H9 (cell line): ENCODE results near the gene MMEL1. TPM values are rescaled to one million over a fixed set of nuclear protein-coding genes. Genes with fewer than 3 reads are reported as not detected.

ENCODE experiments used
- DNase-seq: peaks from one replicate; pipeline ENCODE4 v3.0.0-alpha.2; 2017
- H2AFZ ChIP-seq: one replicate; pipeline ENCODE4 v1.6.1; 2013; ENCODE audit warnings: mild to moderate bottlenecking, low read length, control low read depth, moderate library complexity
- H2AK5ac ChIP-seq: 2 replicates; pipeline ENCODE4 v1.6.1; 2013; ENCODE audit warnings: low read length, control low read depth, mixed read lengths; ENCODE audit not compliant: insufficient read length
- H2BK120ac ChIP-seq: one replicate; pipeline ENCODE4 v1.6.1; 2013; ENCODE audit warnings: low read depth, mild to moderate bottlenecking, low read length, control low read depth, inconsistent platforms; ENCODE audit not compliant: poor library complexity, severe bottlenecking
- H2BK12ac ChIP-seq: 2 replicates; pipeline ENCODE4 v1.6.1; 2013; ENCODE audit warnings: low read length, control low read depth, mixed read lengths, low read depth; ENCODE audit not compliant: insufficient read length
- H2BK15ac ChIP-seq: 2 replicates; pipeline ENCODE4 v1.6.1; 2013; ENCODE audit warnings: low read depth, low read length, control low read depth
- H2BK20ac ChIP-seq: one replicate; pipeline ENCODE4 v1.6.1; 2013; ENCODE audit warnings: low read depth, mild to moderate bottlenecking, low read length, control low read depth, inconsistent platforms; ENCODE audit not compliant: poor library complexity, severe bottlenecking
- H2BK5ac ChIP-seq: 2 replicates; pipeline ENCODE4 v1.6.1; 2013; ENCODE audit warnings: low read length, control low read depth, mixed read lengths; ENCODE audit not compliant: insufficient read length
- H3K14ac ChIP-seq: 2 replicates; pipeline ENCODE4 v1.6.1; 2013; ENCODE audit warnings: low read length, control low read depth; ENCODE audit not compliant: insufficient read depth
- H3K18ac ChIP-seq: 2 replicates; pipeline ENCODE4 v1.6.1; 2013; ENCODE audit warnings: low read depth, mild to moderate bottlenecking, mixed read lengths, low read length, control low read depth; ENCODE audit not compliant: insufficient read length
- H3K23ac ChIP-seq: 2 replicates; pipeline ENCODE4 v1.6.1; 2013; ENCODE audit warnings: low read length, control low read depth, mixed read lengths, low read depth; ENCODE audit not compliant: insufficient read length
- H3K23me2 ChIP-seq: 2 replicates; pipeline ENCODE4 v1.6.1; 2013; ENCODE audit warnings: low read depth, mild to moderate bottlenecking, mixed read lengths, low read length, control low read depth; ENCODE audit not compliant: insufficient read length, poor library complexity, severe bottlenecking
- H3K27ac ChIP-seq: 2 replicates; pipeline ENCODE4 v1.5.1; 2013; ENCODE audit warnings: low read length, control low read depth, mixed read lengths, low read depth; ENCODE audit not compliant: insufficient read length
- H3K27me3 ChIP-seq: 2 replicates; pipeline ENCODE4 v1.6.1; 2013; ENCODE audit warnings: low read length, control low read depth, inconsistent platforms; ENCODE audit not compliant: insufficient read depth
- H3K4ac ChIP-seq: 2 replicates; pipeline ENCODE4 v1.6.1; 2013; ENCODE audit warnings: low read depth, mild to moderate bottlenecking, control low read depth, inconsistent platforms, low read length, moderate library complexity
- H3K4me1 ChIP-seq: 2 replicates; pipeline ENCODE4 v1.6.1; 2013; ENCODE audit warnings: low read length, control low read depth, inconsistent platforms; ENCODE audit not compliant: insufficient read depth
- H3K4me2 ChIP-seq: 2 replicates; pipeline ENCODE4 v1.6.1; 2013; ENCODE audit warnings: low read length, control low read depth, mixed read lengths; ENCODE audit not compliant: insufficient read length, insufficient read depth
- H3K56ac ChIP-seq: 2 replicates; pipeline ENCODE4 v1.6.1; 2013; ENCODE audit warnings: low read depth, mild to moderate bottlenecking, mixed read lengths, low read length, control low read depth; ENCODE audit not compliant: insufficient read length
- H3K79me1 ChIP-seq: 2 replicates; pipeline ENCODE4 v1.6.1; 2013; ENCODE audit warnings: low read depth, mild to moderate bottlenecking, moderate library complexity, low read length, control low read depth, inconsistent platforms; ENCODE audit not compliant: insufficient read depth, poor library complexity, severe bottlenecking
- H3K79me2 ChIP-seq: 2 replicates; pipeline ENCODE4 v1.6.1; 2013; ENCODE audit warnings: low read length, control low read depth, inconsistent platforms; ENCODE audit not compliant: insufficient read depth
- H3K9ac ChIP-seq: 2 replicates; pipeline ENCODE4 v1.6.1; 2013; ENCODE audit warnings: low read length, control low read depth, mixed read lengths; ENCODE audit not compliant: insufficient read length; ENCODE audit errors: extremely low read depth
- H3K9me3 ChIP-seq: one replicate; pipeline ENCODE4 v1.6.1; 2013; ENCODE audit warnings: low read depth, low read length, inconsistent platforms; ENCODE audit not compliant: control insufficient read depth
- H3T11ph ChIP-seq: one replicate; pipeline ENCODE4 v1.6.1; 2013; ENCODE audit warnings: mild to moderate bottlenecking, low read length, control low read depth, inconsistent platforms
- H4K20me1 ChIP-seq: one replicate; pipeline ENCODE4 v1.6.1; 2013; ENCODE audit not compliant: control insufficient read depth, insufficient read length, insufficient read depth
- H4K5ac ChIP-seq: 2 replicates; pipeline ENCODE4 v1.6.1; 2013; ENCODE audit warnings: low read depth, mild to moderate bottlenecking, mixed read lengths, low read length, control low read depth; ENCODE audit not compliant: insufficient read length
- H4K8ac ChIP-seq: replicated peaks from 2 replicates; pipeline ENCODE4 v1.6.1; 2013; ENCODE audit warnings: low read length, control low read depth, mixed read lengths, low read depth; ENCODE audit not compliant: insufficient read length
- H4K91ac ChIP-seq: 2 replicates; pipeline ENCODE4 v1.6.1; 2013; ENCODE audit warnings: low read depth, mild to moderate bottlenecking, moderate library complexity, mixed read lengths, low read length, control low read depth; ENCODE audit not compliant: insufficient read length
- H3K27ac Mint-ChIP-seq, 3 experiments: 2 replicates in 2 of 3; 3 replicates in 1 of 3; pipeline ENCODE4 v1.8.0; 2020 to 2021; ENCODE audit warnings: mixed read lengths in 3 of 3, mild to moderate bottlenecking in 1 of 3, moderate library complexity in 1 of 3
- H3K27me3 Mint-ChIP-seq: 2 replicates; pipeline ENCODE4 v1.8.0; 2021; ENCODE audit warnings: low read depth, mild to moderate bottlenecking, moderate library complexity, mixed read lengths
- H3K36me3 Mint-ChIP-seq, 3 experiments: 2 replicates in 2 of 3; 3 replicates in 1 of 3; pipeline ENCODE4 v1.8.0; 2020 to 2021; ENCODE audit warnings: low read depth in 3 of 3, mixed read lengths in 3 of 3; ENCODE audit not compliant: insufficient read depth in 1 of 3
- H3K4me1 Mint-ChIP-seq, 2 experiments: 2 replicates each; pipeline ENCODE4 v1.8.0; 2020; ENCODE audit warnings: mixed read lengths in 2 of 2
- H3K4me3 Mint-ChIP-seq, 2 experiments: 2 replicates in 1 of 2; 3 replicates in 1 of 2; pipeline ENCODE4 v1.8.0; 2020 to 2021; ENCODE audit warnings: mild to moderate bottlenecking in 2 of 2, mixed read lengths in 2 of 2, moderate library complexity in 1 of 2
- H3K9me3 Mint-ChIP-seq, 2 experiments: 2 replicates in 1 of 2; 3 replicates in 1 of 2; pipeline ENCODE4 v1.8.0; 2020; ENCODE audit warnings: mild to moderate bottlenecking in 2 of 2, mixed read lengths in 2 of 2, moderate library complexity in 1 of 2
- CTCF ChIP-seq: fragments of 200-600 bp; sonication (generic); conservative IDR thresholded peaks from 3 replicates; pipeline ENCODE4 v1.8.0; 2021; ENCODE audit warnings: antibody characterized with exemption, mild to moderate bottlenecking
- WGBS: extraction: QIAGEN DNeasy Blood & Tissue Kit; methylation state at CpG from one replicate; pipeline ENCODE4 v1.1.7; 2013; ENCODE audit warnings: missing lambda C conversion rate, low lambda C conversion rate, mixed read lengths; ENCODE audit not compliant: insufficient read length; ENCODE audit errors: extremely low coverage; 5-methylcytosine and 5-hydroxymethylcytosine counted together
- total RNA-seq: library from RNA; stranded (reverse); gene quantifications from 2 replicates; pipeline ENCODE4 v1.2.1, GENCODE V29; 2021

Gene MMEL1
- total RNA-seq, 1 experiment from 2014 or later, result 0.42 TPM

GRCh38 chr1:2640626-2641025 is 7.8 kb upstream of the MMEL1 start:
- Histone ChIP-seq H3K56ac (no peak overlapping the region), H3T11ph (no peak overlapping the region), H2BK120ac (no peak overlapping the region), H4K5ac (no peak overlapping the region), H2AK5ac (no peak overlapping the region), H2BK20ac (no peak overlapping the region), H3K79me2 (no peaks in the 10 kb centered on the region), H3K14ac (no peak overlapping the region), H4K20me1 (no peaks in the 10 kb centered on the region), H3K4ac (no peak overlapping the region), H3K9ac (no peak overlapping the region), H3K23ac (no peak overlapping the region), H3K4me2 (no peak overlapping the region), H4K8ac (no peak overlapping the region), H3K4me1 (no peaks in the 10 kb centered on the region), H2BK5ac (no peak overlapping the region), H4K91ac (no peak overlapping the region), H3K18ac (no peak overlapping the region), H3K23me2 (peaks cover 10% of the 10 kb centered on the region), H2AFZ (no peak overlapping the region), H3K9me3 (peaks cover 6% of the 10 kb centered on the region), H2BK15ac (no peak overlapping the region), H3K79me1 (no peaks in the 10 kb centered on the region), H3K27ac (no peak overlapping the region), H2BK12ac (no peak overlapping the region), H3K27me3 (peaks cover 1% of the 10 kb centered on the region; the same call in 1 of the 2 replicates)
- Mint-ChIP-seq H3K27me3 (peaks cover 47% of the 10 kb centered on the region), H3K9me3 (peaks cover 14 to 22% of the 10 kb centered on the region in 2 experiments), H3K4me1 (peaks cover 2 to 5% of the 10 kb centered on the region in 2 experiments; a peak in 1 of 4 replicates), H3K4me3 (no peak overlapping the region), H3K36me3 (peaks cover 0 to 13% (median 3%) of the 10 kb centered on the region in 3 experiments; a peak in 4 of 7 replicates), H3K27ac (no peak overlapping the region)
- TF ChIP-seq CTCF, result no peak
- WGBS, result no CpG with 5 or more reads among the region's 3 CpGs
- no peak for DNase-seq
